Coronary artery (tissue), 2 donors: Measurements from ENCODE around the gene ZFC3H1.
A peak's percentile ranks its signal among the peaks of the same experiment; 100 is the strongest.

Source experiments
- DNase-seq: peaks from one replicate; pipeline ENCODE4 v3.0.0-alpha.2; 2017; ENCODE audit warnings: low spot score
- H3K27ac ChIP-seq, 2 donors: fragments of 200-600 bp; sonication (generic); one replicate each; pipeline ENCODE4 v1.5.1; 2016 to 2019
- H3K4me3 ChIP-seq: fragments of 200-600 bp; sonication (generic); 2 replicates; pipeline ENCODE4 v1.5.1; 2016; ENCODE audit warnings: mild to moderate bottlenecking, moderate library complexity
- TF ChIP-seq, protein P1 (sequence below): fragments of 200-600 bp; sonication (generic); IDR thresholded peaks from one replicate; pipeline ENCODE4 v1.5.1; 2019; ENCODE audit warnings: antibody characterized with exemption

The ZFC3H1 gene

DNA sequence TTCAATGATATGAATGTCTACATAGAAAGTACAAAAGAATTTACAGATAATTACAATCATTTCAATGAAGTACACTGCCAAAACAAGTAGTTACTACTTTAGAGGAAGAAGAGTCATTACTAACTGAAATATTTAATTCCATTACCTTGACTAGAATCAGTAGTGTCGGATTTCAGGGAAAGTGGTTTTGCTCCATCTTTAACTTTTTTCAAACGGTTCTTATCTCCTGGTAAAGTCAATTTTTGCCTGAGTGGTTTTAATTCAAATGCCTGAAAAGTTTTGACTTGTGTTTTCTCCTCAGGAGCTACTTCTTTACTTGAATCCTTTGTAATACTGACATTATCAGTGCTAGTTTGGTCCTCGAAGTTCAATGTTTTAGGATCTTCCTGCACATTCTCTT, 6.9 kb downstream of the ZFC3H1 start:
- DNase-seq = no peak
- H3K4me3 ChIP-seq = no peak overlapping the region
- TF ChIP-seq, protein P1, sequence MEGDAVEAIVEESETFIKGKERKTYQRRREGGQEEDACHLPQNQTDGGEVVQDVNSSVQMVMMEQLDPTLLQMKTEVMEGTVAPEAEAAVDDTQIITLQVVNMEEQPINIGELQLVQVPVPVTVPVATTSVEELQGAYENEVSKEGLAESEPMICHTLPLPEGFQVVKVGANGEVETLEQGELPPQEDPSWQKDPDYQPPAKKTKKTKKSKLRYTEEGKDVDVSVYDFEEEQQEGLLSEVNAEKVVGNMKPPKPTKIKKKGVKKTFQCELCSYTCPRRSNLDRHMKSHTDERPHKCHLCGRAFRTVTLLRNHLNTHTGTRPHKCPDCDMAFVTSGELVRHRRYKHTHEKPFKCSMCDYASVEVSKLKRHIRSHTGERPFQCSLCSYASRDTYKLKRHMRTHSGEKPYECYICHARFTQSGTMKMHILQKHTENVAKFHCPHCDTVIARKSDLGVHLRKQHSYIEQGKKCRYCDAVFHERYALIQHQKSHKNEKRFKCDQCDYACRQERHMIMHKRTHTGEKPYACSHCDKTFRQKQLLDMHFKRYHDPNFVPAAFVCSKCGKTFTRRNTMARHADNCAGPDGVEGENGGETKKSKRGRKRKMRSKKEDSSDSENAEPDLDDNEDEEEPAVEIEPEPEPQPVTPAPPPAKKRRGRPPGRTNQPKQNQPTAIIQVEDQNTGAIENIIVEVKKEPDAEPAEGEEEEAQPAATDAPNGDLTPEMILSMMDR = no peak
- H3K27ac ChIP-seq = no peak overlapping the region

DNA sequence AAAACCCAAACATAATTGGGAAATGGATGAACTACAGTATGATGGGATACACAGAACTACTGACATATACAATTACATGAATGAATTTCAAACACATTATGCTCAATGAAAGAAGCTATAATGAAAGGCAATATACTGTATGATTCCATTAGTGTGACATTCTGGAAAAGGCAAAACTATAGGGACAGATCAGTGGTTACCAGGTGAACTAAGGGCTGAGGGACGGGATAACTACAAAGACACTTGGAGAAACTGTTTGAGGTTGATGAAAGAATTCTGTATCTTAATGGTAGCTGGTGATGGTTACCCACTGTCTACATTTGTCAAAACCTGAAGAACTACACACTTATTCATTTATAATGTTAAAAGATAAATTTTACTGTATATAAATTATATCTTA, 7.7 kb downstream of the ZFC3H1 start:
- TF ChIP-seq, protein P1 = no peak
- Histone ChIP-seq H3K27ac (no peak overlapping the region), H3K4me3 (peak overlapping the region; percentile 23)
- no peak for DNase-seq

DNA sequence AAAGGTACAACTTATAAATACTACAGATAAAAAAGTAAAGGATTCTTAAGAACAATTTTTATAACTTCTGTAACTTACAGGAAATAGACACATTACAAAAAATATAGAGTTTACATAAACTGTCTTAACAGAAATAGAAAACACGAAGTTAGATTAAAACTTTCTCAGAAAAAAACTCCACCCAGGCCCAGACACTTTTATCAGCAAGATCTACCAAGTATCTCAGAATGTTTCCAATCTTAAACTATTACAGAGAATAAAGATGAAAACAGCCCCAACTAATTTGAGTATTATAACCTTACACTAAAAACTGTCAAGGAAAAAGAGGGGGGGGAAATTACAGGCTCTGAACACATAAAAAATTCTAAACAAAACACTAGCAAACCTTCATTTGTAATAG, 8.2 kb downstream of the ZFC3H1 start:
- DNase-seq = no peak
- Histone ChIP-seq H3K27ac (no peak overlapping the region), H3K4me3 (peak overlapping the region; percentile 23)
- TF ChIP-seq, protein P1 = no peak

DNA sequence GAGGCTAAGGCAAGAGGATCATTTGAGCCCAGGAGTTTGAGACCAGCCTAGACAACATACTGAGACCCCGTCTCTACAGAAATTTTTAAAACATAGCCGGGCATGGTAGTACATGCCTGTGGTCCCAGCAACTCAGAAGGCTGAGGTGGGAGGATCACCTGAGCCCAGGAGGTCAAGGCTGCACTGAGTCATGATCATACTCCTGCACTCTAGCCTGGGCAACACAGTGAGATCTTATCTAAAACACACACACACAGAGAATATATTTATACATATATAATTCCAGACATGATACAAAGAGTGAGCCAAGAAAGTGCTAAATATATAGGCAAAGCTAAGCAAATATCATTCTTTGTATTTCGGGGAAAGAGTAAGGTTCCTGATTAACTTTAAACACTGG, 9.4 kb downstream of the ZFC3H1 start:
- Histone ChIP-seq H3K4me3 (no peak overlapping the region), H3K27ac (no peak overlapping the region)
- DNase-seq = no peak
- TF ChIP-seq, protein P1 = no peak

DNA sequence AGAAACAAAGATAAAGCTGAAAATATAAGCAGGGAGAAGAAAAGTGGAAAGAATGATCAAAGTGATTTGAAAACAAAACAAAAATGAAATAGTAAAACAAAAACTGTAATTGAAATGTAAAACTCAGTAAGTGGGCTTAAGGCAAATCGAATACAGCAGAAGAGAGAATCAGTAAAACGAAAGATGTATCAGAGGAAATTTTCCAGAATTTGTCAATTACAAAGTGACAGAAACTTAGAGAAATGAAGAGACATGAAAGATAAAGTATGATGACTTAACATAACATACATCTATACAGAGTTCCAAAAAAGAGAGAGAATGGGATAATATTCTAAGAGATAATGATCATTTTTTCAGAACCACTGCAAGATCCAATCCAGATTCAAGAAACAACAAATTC, 10.5 kb downstream of the ZFC3H1 start:
- no peak overlapping the region for H3K4me3 ChIP-seq
- no peak for DNase-seq
- H3K27ac ChIP-seq = no peak overlapping the region
- TF ChIP-seq, protein P1 = no peak

DNA sequence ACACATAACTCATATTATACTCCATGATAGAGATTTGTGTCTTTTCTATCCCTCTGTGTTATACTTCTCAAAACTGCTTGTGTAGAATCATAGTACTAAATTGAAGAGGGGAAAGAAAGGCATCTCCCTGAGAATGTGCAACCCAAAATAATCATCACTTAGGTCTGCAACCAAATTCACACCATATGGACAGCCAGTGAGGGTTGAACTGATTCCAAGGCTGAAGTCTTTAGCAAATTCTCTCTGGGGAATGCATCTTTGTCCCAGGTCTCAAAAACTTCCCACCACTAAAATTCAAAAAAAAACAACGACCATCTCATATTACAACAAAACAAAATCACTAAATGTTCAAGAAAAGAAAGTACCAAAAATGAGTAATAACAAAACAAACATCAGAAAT, 11.0 kb downstream of the ZFC3H1 start:
- DNase-seq = no peak
- TF ChIP-seq, protein P1 = no peak
- no peak overlapping the region for H3K4me3 ChIP-seq
- H3K27ac ChIP-seq = no peak overlapping the region

DNA sequence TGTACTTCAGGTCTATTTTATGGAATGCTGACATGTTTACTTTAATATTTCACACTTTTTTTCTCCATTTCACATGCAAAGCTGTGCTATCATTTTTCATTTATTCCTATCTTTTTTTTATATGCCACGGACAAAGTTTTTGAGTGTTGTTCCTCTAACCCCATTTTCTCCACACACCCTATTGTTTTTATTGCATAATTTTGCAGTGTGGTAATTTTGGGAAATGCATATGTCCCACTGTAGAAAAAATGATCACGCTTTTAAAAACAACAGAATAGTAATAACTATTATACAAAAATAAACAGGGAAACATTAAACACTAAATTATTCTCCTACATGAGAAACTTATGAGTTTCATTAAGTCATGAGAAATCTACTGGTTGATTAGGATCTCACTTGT, 14.2 kb downstream of the ZFC3H1 start:
- Histone ChIP-seq H3K4me3 (no peak overlapping the region), H3K27ac (no peak overlapping the region)
- no peak for DNase-seq
- TF ChIP-seq, protein P1 = no peak
